A549 treated with AZD9567 at 1 μM for 4 hours (cell line): ENCODE measurements around the gene SBK3. TPM values are rescaled to one million over a fixed set of nuclear protein-coding genes. Genes with fewer than 3 reads are reported as not detected.

Source experiments
- total RNA-seq: library from RNA; stranded (reverse); fragments of 200-300 nt; extraction: Qiagen RNA extraction; gene quantifications from 5 replicates; pipeline ENCODE4 v1.2.3, GENCODE V29; 2022; ENCODE audit not compliant: insufficient read depth

SBK3 gene
- total RNA-seq: 0.79 to 1.2 TPM (median 0.93 TPM) in 4 of 5 replicates, not detected in the other

GRCh38 chr19:55545443-55545842 is at the start of gene SBK3:
Gene SBK3 (minus strand): TSS chr19:55545543. CDS start chr19:55545543, 0 bp downstream.

GRCh38 chr19:55580628-55581144 is 35.3 kb upstream of the SBK3 start, which contains the start of gene ZNF579:
Gene ZNF579 (minus strand): TSS chr19:55580848. CDS start chr19:55579639, 1,209 bp downstream.

GRCh38 chr19:55536951-55537740 is 8.2 kb downstream of the SBK3 start, which contains the start of gene SBK2:
Gene SBK2 (minus strand): TSS chr19:55537133. CDS start chr19:55536294, 839 bp downstream.

Other genes with a start within 250 kb of the SBK3 start
- not detected in 5 replicates for gene TMEM150B, start 220.2 kb downstream of the SBK3 start, total RNA-seq
- gene KMT5C, start 205.7 kb downstream of the SBK3 start, total RNA-seq: 3.1 to 8.1 TPM (median 7.0 TPM) in 5 replicates
- gene COX6B2, start 190.8 kb downstream of the SBK3 start, total RNA-seq: 0.95 to 1.2 TPM (median 1.0 TPM) in 4 of 5 replicates, not detected in the other
- gene GARIN5B, start 182.3 kb downstream of the SBK3 start, total RNA-seq: 0.10 to 0.22 TPM (median 0.16 TPM) in 4 of 5 replicates, not detected in the other
- 16.8 to 21.9 TPM (median 17.3 TPM) in 5 replicates for gene IL11, start 175.1 kb downstream of the SBK3 start, total RNA-seq
- 1.6 to 2.0 TPM (median 1.8 TPM) in 4 of 5 replicates, not detected in the other for gene TMEM190, start 168.7 kb downstream of the SBK3 start, total RNA-seq
- 6.5 to 9.2 TPM (median 8.0 TPM) in 4 of 5 replicates, not detected in the other for gene TMEM238, start 161.3 kb downstream of the SBK3 start, total RNA-seq
- 2,640 to 3,810 TPM (median 2,807 TPM) in 5 replicates for gene RPL28, start 159.6 kb downstream of the SBK3 start, total RNA-seq
- 283 to 453 TPM (median 448 TPM) in 5 replicates for gene UBE2S, start 137.8 kb downstream of the SBK3 start, total RNA-seq
- gene SHISA7, start 102.2 kb downstream of the SBK3 start, total RNA-seq: 0.02 TPM in 2 of 5 replicates, not detected in the others
- 49.3 to 64.4 TPM (median 61.3 TPM) in 5 replicates for gene ISOC2, start 83.9 kb downstream of the SBK3 start, total RNA-seq
- gene C19orf85, start 80.8 kb downstream of the SBK3 start, total RNA-seq: not detected in 5 replicates
- 4.3 to 7.1 TPM (median 6.2 TPM) in 5 replicates for gene ZNF628, start 68.9 kb downstream of the SBK3 start, total RNA-seq
- gene NAT14, start 60.4 kb downstream of the SBK3 start, total RNA-seq: 31.1 to 56.8 TPM (median 53.6 TPM) in 5 replicates
- 0.41 to 1.0 TPM (median 0.82 TPM) in 5 replicates for gene SSC5D, start 57.1 kb downstream of the SBK3 start, total RNA-seq
- 1.8 to 2.1 TPM (median 2.0 TPM) in 4 of 5 replicates, not detected in the other for gene SBK2, start 8.4 kb downstream of the SBK3 start, total RNA-seq
- gene ZNF579, start 35.3 kb upstream of the SBK3 start, total RNA-seq: 7.2 to 29.0 TPM (median 26.0 TPM) in 5 replicates
- 18.8 to 22.1 TPM (median 21.4 TPM) in 5 replicates for gene FIZ1, start 54.0 kb upstream of the SBK3 start, total RNA-seq
- gene ZNF524, start 54.7 kb upstream of the SBK3 start, total RNA-seq: 11.7 to 18.6 TPM (median 17.2 TPM) in 5 replicates
- 5.6 to 11.6 TPM (median 11.2 TPM) in 5 replicates for gene ZNF865, start 60.1 kb upstream of the SBK3 start, total RNA-seq
- gene ZNF784, start 79.0 kb upstream of the SBK3 start, total RNA-seq: 5.3 to 7.2 TPM (median 6.9 TPM) in 5 replicates
- gene ZNF580, start 95.5 kb upstream of the SBK3 start, total RNA-seq: 22.8 to 54.8 TPM (median 51.9 TPM) in 5 replicates
- 32.4 to 52.5 TPM (median 51.0 TPM) in 5 replicates for gene ZNF581, start 98.1 kb upstream of the SBK3 start, total RNA-seq
- 11.8 to 15.8 TPM (median 15.2 TPM) in 5 replicates for gene CCDC106, start 102.7 kb upstream of the SBK3 start, total RNA-seq
- gene U2AF2, start 109.5 kb upstream of the SBK3 start, total RNA-seq: 256 to 304 TPM (median 290 TPM) in 5 replicates
- gene EPN1, start 129.7 kb upstream of the SBK3 start, total RNA-seq: 120 to 215 TPM (median 193 TPM) in 5 replicates
- gene NLRP9, start 192.9 kb upstream of the SBK3 start, total RNA-seq: not detected in 5 replicates
- gene RFPL4A, start 213.6 kb upstream of the SBK3 start, total RNA-seq: 0.84 to 2.2 TPM (median 1.1 TPM) in 5 replicates
- 0.14 to 0.17 TPM (median 0.17 TPM) in 3 of 5 replicates, not detected in the others for gene RFPL4AL1, start 223.6 kb upstream of the SBK3 start, total RNA-seq